IPS-18c (cell line): ENCODE measurements around the gene PPARA.
A peak's percentile ranks its signal among the peaks of the same experiment; 100 is the strongest.

ENCODE experiments used
- H3K4me3 ChIP-seq: 2 replicates; pipeline ENCODE4 v1.7.0; 2013; ENCODE audit warnings: low read depth, mild to moderate bottlenecking, low read length, moderate library complexity; ENCODE audit not compliant: insufficient read depth
- H3K9me3 ChIP-seq: one replicate; pipeline ENCODE4 v1.6.1; 2013; ENCODE audit warnings: mild to moderate bottlenecking, low read length, moderate library complexity; ENCODE audit not compliant: control insufficient read depth, insufficient read depth

The PPARA gene

DNA sequence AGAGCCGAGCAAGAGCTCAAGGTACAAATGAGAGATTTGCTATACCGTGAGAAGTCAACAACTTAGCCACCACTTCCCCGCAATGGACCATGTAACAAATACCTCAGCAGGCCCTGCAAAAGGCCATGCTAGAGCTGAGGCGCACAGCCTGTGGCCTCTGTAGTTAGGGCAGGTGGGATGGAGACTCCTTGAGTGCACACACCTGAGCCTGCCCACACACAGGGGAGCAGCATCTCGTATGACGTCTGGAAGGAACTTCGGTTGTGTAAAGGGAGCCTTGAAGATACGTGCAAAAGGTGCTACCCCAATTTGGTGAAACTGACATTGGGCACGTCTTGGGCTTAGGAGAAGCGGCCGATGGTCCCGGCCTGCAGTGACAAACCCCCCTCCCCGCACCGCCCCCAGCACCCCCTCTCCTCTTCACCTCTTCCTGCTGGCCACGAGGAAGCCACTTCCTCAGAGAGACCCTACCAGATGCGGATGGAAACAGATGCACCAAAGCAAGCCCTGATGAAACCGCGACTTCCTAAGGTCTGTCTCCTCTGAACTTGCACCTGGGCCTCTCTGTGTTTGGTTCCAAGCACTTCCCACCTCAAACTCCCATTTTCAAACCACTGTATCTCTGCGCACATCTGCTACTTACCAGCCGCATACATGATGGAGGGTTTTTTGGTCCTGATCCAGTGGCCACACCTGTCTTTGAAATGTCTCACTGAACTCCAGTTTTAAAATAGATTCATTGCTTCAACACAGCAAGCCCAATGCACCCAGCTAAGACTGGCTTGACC lies 89.1 kb downstream of the PPARA start:
- Histone ChIP-seq H3K4me3 (no peak overlapping the region), H3K9me3 (no peaks in the 10 kb centered on the region)

- no peaks in the 10 kb centered on the region for H3K9me3 ChIP-seq
- H3K4me3 ChIP-seq = no peak overlapping the region
These were observed 89.7 kb downstream of the PPARA start for GRCh38 chr22:46240073-46240472.

DNA sequence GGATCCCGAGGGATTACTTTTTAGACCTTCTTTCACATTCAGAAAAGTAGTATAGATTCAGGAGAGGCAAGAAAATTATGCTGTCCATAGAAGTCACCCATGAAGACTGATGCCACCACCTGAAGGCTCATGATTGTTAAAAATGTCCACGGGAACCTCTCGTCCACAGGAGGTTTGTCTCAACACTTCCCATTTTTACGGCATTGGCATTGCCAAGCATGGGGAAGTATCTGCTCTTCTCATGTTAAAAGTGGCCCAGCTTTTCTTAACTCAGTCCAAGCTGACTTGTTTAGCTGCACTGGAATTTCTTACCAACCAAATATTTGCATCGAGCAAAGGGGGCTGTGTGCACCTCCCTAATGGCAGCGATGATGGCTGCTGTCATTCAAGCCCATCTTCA lies 90.2 kb downstream of the PPARA start:
- Histone ChIP-seq H3K9me3 (no peaks in the 10 kb centered on the region), H3K4me3 (no peak overlapping the region)

DNA sequence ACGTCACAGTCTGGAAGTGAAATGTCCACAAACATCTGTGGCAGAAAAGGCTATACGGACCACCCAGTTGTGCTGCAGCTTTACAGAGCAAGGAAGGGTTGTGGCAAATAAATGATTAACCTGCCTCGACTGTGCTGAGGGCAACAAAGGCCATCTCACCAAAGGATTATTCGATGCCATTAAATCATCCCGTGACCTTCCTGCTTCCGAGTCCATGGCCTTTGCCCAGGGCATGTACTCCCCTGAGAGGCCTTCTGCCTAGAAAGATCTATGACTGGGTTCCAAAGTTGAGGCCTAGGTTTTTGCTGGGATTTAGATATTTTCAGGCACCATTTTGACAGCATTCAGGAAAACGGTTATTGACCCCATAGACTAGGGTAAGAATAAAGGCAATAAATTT lies 90.6 kb downstream of the PPARA start:
- no peak overlapping the region for H3K4me3 ChIP-seq

DNA sequence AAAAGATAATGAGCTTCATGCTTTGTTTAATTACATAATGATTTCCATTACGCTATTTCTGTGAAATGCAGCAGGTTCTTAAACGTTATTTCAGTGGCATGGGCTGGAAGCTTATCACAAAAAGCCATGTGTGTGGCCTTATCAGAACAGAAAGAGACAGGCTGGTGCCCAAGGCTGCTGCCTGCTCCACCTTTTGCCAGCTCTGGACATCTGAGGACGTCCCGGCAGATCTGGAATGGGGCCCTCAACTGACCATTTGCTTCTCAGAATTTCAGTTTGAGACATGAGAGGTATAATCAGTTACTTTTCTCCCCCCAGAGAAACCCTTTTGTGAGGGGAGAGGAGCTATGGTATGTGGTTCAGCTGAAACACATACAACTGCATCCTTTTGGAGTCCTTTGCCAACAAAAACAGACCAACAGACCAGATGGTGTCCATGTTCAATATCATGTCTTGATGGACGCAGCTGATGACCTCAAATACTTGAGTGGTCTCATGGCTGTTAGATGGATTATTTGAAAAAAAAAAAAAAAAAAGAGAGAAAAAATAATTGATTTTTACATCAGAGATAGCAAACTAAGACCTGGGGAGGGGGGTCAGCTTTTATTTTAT lies 91.2 kb downstream of the PPARA start:
- Histone ChIP-seq H3K9me3 (no peaks in the 10 kb centered on the region), H3K4me3 (no peak overlapping the region)

More for the DNA sequence above, 90.6 kb downstream of the PPARA start:
- H3K9me3 ChIP-seq = no peaks in the 10 kb centered on the region

DNA sequence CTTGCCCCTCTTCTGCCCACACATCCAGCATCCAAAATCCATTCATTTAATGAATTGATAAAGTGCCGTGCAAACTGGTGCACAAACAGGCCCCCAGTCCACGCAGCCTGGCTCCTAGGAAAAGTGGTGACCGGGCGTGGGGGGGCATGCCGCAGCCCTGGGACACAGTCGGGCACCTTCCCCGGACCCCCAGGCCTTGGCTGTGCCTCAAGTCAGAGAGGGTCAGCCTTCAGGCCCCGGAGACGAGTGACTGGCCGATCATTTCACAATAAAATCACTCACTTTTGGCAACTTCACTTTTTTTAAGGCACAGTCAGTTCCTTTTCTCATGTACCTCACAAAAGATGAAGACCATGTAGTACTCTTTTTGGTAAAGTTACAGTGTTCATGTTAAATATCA lies 91.8 kb downstream of the PPARA start:
- Histone ChIP-seq H3K4me3 (no peak overlapping the region), H3K9me3 (no peaks in the 10 kb centered on the region)

GRCh38 chr22:46244771-46245170 lies 94.4 kb downstream of the PPARA start:
- H3K9me3 ChIP-seq = peaks cover under 1% of the 10 kb centered on the region
- H3K4me3 ChIP-seq = no peak overlapping the region

GRCh38 chr22:46245511-46245910 lies 95.2 kb downstream of the PPARA start:
- Histone ChIP-seq H3K4me3 (no peak overlapping the region), H3K9me3 (peaks cover 2% of the 10 kb centered on the region)

DNA sequence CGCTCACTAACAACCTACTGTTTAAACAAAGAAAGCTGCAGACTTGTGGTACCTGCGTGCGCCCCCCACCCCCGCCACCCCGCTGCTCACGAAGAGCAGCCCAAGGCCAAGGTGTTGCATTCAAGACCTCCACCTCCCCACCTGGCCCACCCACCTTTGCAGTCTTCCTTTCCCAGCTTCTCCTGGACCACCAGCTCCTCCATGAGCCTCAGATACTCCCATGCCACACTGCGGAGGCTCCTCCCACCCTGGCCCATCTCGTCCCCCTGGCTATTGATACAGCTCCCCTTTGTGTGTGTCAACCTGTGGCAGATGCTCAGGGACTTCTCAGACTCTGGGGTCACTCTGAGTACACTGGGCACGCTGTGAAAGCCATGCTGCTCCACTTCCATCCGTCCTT lies 95.9 kb downstream of the PPARA start:
- Histone ChIP-seq H3K4me3 (no peak overlapping the region), H3K9me3 (peaks cover 2% of the 10 kb centered on the region)

GRCh38 chr22:46247443-46247975 lies 97.2 kb downstream of the PPARA start:
- peaks cover 2% of the 10 kb centered on the region for H3K9me3 ChIP-seq
- no peak overlapping the region for H3K4me3 ChIP-seq

DNA sequence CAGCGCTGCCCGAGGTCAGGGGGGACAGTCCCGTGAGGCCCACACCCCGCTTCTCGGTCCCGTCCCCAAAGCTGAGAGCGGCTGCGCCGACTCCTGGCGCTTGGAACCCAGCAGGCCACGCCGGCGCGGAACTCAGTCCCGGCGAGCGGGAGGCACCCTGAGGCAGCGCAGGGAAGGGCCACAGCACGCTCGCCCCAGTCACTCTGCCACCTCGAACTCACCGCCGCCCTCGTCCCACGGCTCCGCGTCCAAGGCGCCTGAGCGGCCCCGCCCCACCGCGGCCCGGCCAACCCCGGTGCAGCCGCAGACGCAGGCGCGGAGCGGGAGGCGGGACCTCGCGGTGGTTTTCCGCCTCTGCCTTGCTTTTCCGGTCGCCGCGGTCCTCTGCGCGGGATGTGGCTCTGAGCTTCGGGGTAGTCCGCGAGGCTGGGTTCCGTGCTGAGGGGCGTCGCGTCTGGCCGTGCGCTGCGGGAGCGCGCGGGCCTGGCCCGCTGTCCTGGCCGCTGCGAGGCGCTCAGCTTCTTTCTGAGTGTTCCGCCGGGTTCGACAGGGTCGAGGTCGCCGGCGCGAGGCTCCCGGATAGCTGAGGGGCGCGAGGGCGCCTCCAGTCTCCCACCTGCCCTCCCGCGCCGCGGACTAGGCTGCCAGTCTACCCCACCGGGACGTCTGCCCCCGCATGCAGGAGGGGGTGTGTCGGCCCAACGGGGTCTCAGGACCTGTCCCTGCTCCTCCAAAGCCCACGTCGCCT lies 99.9 kb downstream of the PPARA start, which contains the start of gene CDPF1:
Gene CDPF1, minus strand, starts transcription at position 259 of the 748 bp plus-strand sequence. CDS start 2,009 bp downstream, outside the sequence.
- peaks cover 2% of the 10 kb centered on the region for H3K9me3 ChIP-seq
- H3K4me3 ChIP-seq = peak within 1 kb of the TSS; percentile 81

DNA sequence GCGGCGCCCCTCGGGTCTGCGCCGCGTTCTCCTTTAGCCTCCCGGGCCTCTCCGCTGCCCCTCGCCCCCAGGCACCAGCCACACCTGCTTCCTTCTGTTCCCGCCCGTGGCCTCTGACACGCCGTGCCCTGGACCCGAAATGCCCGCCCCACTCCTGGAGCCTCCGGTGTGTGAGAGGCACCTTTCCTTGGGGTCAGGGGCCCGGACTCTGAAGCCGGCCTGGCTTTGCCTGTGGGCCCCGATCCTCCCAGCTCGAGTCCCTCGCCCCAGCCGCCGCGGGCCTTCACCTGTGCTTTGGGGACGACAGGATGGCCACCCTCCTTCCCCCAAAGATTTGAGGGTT lies 100.4 kb downstream of the PPARA start:
- Histone ChIP-seq H3K4me3 (peak overlapping the region; percentile 81), H3K9me3 (peaks cover 2% of the 10 kb centered on the region)

- Histone ChIP-seq H3K4me3 (no peak overlapping the region), H3K9me3 (peaks cover 2% of the 10 kb centered on the region)
These were observed 100.9 kb downstream of the PPARA start for GRCh38 chr22:46251266-46251665.

GRCh38 chr22:46251816-46252380 lies 101.6 kb downstream of the PPARA start:
- no peak overlapping the region for H3K4me3 ChIP-seq
- H3K9me3 ChIP-seq = peaks cover 6% of the 10 kb centered on the region

DNA sequence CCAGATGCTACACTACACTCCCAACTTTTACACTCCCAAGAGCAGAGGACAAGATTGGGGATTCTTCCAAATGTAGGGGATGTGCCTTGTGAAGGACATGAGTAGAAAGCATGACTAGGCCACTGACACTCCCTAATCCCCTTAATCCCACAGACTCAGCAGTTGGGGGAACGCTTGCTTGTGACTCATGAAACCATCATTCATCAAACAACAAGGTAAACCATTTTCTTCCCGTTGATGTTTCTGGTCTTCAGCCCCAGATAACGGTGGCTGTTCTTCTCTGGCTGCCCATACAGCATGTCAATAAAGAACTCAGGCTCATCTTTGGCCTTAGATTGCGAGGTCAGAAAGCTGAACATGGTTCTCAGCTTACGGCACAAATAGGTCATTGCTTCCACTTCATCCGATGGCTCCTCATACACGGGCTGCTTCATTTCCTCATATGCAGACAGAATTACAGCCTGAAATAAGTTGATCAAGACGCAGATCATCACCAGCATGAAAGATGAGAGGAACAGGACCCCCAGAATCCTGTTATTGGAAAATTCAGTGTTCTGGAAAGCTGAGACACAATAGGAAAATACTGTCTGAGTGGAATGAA lies 106.1 kb downstream of the PPARA start:
- no peak overlapping the region for H3K4me3 ChIP-seq
- H3K9me3 ChIP-seq = peaks cover 8% of the 10 kb centered on the region

GRCh38 chr22:46259374-46259773 lies 109.0 kb downstream of the PPARA start:
- Histone ChIP-seq H3K4me3 (no peak overlapping the region), H3K9me3 (peaks cover 10% of the 10 kb centered on the region)

DNA sequence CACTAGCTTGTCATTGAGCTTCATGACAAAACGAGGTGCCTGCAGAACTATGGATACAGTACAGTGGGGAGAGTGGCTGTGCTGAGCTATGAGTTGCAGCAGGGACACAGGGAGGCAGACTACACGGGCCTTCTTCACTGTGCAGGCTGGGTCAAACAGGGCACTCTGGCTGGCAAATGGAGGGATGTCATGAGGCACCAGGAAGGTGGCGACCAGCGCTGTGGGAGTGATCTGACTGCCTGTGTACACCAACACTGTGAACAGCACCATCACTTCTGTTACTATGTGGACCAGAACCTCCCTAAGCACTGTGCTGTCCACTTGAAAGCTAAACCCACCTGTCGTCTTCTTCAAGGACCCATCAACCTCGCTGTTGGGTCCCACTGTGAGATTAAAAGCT lies 109.7 kb downstream of the PPARA start:
- Histone ChIP-seq H3K9me3 (peaks cover 11% of the 10 kb centered on the region), H3K4me3 (no peak overlapping the region)
